H1 (cell line): ENCODE measurements around the gene VPS37C. TPM values are rescaled to one million over a fixed set of nuclear protein-coding genes. Genes with fewer than 3 reads are reported as not detected.

Source experiments
- BCL11A ChIP-seq, 2 experiments: IDR thresholded peaks; one replicate each; pipeline ENCODE4 v1.6.1; 2011; ENCODE audit warnings: low read depth in 2 of 2, low read length in 2 of 2, mild to moderate bottlenecking in 2 of 2
- BRCA1 ChIP-seq: IDR thresholded peaks from 2 replicates; pipeline ENCODE4 v1.6.1; 2012; ENCODE audit warnings: low read depth, low read length, improper control_type of control experiment
- CEBPB ChIP-seq: IDR thresholded peaks from 2 replicates; pipeline ENCODE4 v1.6.1; 2012; ENCODE audit warnings: low read depth, low read length
- CHD2 ChIP-seq: IDR thresholded peaks from 2 replicates; pipeline ENCODE4 v1.6.1; 2012; ENCODE audit warnings: low read length, improper control_type of control experiment
- CTBP2 ChIP-seq: IDR thresholded peaks from 2 replicates; pipeline ENCODE4 v1.7.0; 2011; ENCODE audit warnings: borderline replicate concordance, mild to moderate bottlenecking, moderate library complexity, mixed read lengths, low read length; ENCODE audit not compliant: insufficient read depth, insufficient read length
- KDM5A ChIP-seq: fragments of 200-600 bp; IDR thresholded peaks from 2 replicates; pipeline ENCODE4 v1.7.1; 2012; ENCODE audit warnings: mild to moderate bottlenecking, low read length, inconsistent platforms, mixed read lengths
- SUZ12 ChIP-seq: fragments of 200-600 bp; sonication (generic); IDR thresholded peaks from 2 replicates; pipeline ENCODE4 v1.6.1; 2012; ENCODE audit warnings: mild to moderate bottlenecking, inconsistent platforms, low read length, moderate library complexity, mixed read lengths
- polyA plus RNA-seq, 7 experiments: library from polyadenylated mRNA; depleted of rRNA in 3 of 7; stranded (reverse) in 5 of 7; unstranded in 2 of 7; fragments of >200 nt in 5 of 7; fragments of 200-250 nt in 2 of 7; gene quantifications; 1 replicate in 5 of 7; 2 replicates in 1 of 7; 4 replicates in 1 of 7; pipeline versions ENCODE4 v1.2.1 to v1.2.3, GENCODE V29; 2011 to 2013; ENCODE audit warnings: missing spikeins in 2 of 7, mixed read lengths in 2 of 7
- total RNA-seq: library from RNA; stranded (reverse); fragmentation: NEBNext Ultra II Directional; extraction: Animal tissue kit (Norgen Biotek cat#: 25700); gene quantifications from 2 replicates; pipeline ENCODE4 v1.2.1, GENCODE V29; 2021

The VPS37C gene
- total and polyA plus RNA-seq, 2 of the 8 experiments (the other 6 are each of a cell fraction or from before 2014, with no cell fraction given): 12.9 to 21.0 TPM

DNA sequence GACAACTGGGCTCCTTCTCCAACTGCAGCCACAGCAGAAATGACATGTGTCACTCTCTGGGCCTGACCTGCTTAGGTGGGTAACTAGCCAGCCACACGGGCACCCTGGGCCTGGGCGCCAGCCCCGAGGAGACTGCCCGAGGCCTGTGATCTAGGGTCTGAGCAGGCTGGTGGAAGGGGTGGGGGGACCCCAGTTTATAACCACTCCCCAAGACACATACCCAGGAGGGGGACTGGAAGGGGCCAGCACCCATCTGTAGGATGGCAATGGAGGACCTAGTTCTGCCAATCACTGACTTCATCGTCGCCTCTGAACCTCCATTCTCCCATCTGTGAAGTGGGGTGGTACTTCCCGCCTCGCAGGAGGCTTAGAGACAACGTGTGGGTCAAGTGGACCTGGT, 42.8 kb downstream of the VPS37C start (continued):
- no peak for TF ChIP-seq BRCA1
- no peak for TF ChIP-seq BCL11A (IDR thresholded peaks at IDR 0.05; ENCODE audit: low read depth in 2 of 2, low read length in 2 of 2)
- no peak for TF ChIP-seq KDM5A
- no peak for TF ChIP-seq CTBP2
- no peak for TF ChIP-seq SUZ12
- TF ChIP-seq CHD2: no peak
- no peak for TF ChIP-seq CEBPB
